Natural killer cell (primary cell): Measurements from ENCODE around the gene NRDE2. TPM values are rescaled to one million over a fixed set of nuclear protein-coding genes. Genes with fewer than 3 reads are reported as not detected.
A peak's percentile ranks its signal among the peaks of the same experiment; 100 is the strongest.

Experiments used
- ATAC-seq, 3 donors: fragments of 150-1000 bp in 2 of 3; fragments of 200-7000 bp in 1 of 3; cut with Tn5 transposase; 1 replicate in 1 of 3; 2 replicates in 2 of 3; pipeline ENCODE4 v1.10.0; 2021; ENCODE audit warnings: mild to moderate bottlenecking in 2 of 3, moderate library complexity in 2 of 3
- DNase-seq, 2 donors: peaks; one replicate each; pipeline versions ENCODE4 v3.0.0 to v3.0.0-alpha.2; 2013 to 2021; ENCODE audit warnings: mixed read lengths in 1 of 2
- H3K27ac ChIP-seq: one replicate; pipeline ENCODE4 v1.5.1; 2013; ENCODE audit warnings: mild to moderate bottlenecking, low read length
- H3K27me3 ChIP-seq: one replicate; pipeline ENCODE4 v1.6.1; 2013; ENCODE audit warnings: low read length; ENCODE audit not compliant: control insufficient read depth, insufficient read depth
- H3K36me3 ChIP-seq: one replicate; pipeline ENCODE4 v1.6.1; 2013; ENCODE audit warnings: low read length; ENCODE audit not compliant: control insufficient read depth, insufficient read depth
- H3K4me1 ChIP-seq: one replicate; pipeline ENCODE4 v1.6.1; 2013; ENCODE audit warnings: low read length; ENCODE audit not compliant: control insufficient read depth, insufficient read depth
- H3K4me3 ChIP-seq: one replicate; pipeline ENCODE4 v1.5.1; 2013; ENCODE audit warnings: low read length
- H3K9me3 ChIP-seq: one replicate; pipeline ENCODE4 v1.6.1; 2013; ENCODE audit warnings: low read length; ENCODE audit not compliant: control insufficient read depth, insufficient read depth
- H3K27ac Mint-ChIP-seq, 2 donors: one replicate each; pipeline ENCODE4 v1.8.0; 2022; ENCODE audit warnings: mild to moderate bottlenecking in 2 of 2, mixed read lengths in 2 of 2, moderate library complexity in 1 of 2
- H3K27me3 Mint-ChIP-seq, 2 donors: one replicate each; pipeline ENCODE4 v1.8.0; 2022; ENCODE audit warnings: low read depth in 2 of 2, mixed read lengths in 2 of 2
- H3K36me3 Mint-ChIP-seq: one replicate; pipeline ENCODE4 v1.8.0; 2022; ENCODE audit warnings: mixed read lengths
- H3K4me1 Mint-ChIP-seq, 2 donors: one replicate each; pipeline ENCODE4 v1.8.0; 2022; ENCODE audit warnings: mixed read lengths in 2 of 2
- H3K4me3 Mint-ChIP-seq: one replicate; pipeline ENCODE4 v1.8.0; 2022; ENCODE audit warnings: mild to moderate bottlenecking, moderate library complexity, mixed read lengths
- H3K9me3 Mint-ChIP-seq, 2 donors: one replicate each; pipeline ENCODE4 v1.8.0; 2022; ENCODE audit warnings: mixed read lengths in 2 of 2
- WGBS: methylation state at CpG from one replicate; pipeline ENCODE4 v1.1.7; 2013; ENCODE audit warnings: missing lambda C conversion rate; ENCODE audit not compliant: insufficient coverage; 5-methylcytosine and 5-hydroxymethylcytosine counted together
- intact Hi-C: fragments of 100-400 bp; cut with micrococcal nuclease; formaldehyde crosslinking; loops from one replicate; pipeline ENCODE4 v1.14.2; 2022
- total RNA-seq, 4 donors: library from RNA; stranded (reverse); fragments of 120-200 nt in 1 of 4; gene quantifications; one replicate each; pipeline versions ENCODE4 v1.2.3 to v1.2.4, GENCODE V29; 2013 to 2022
- TF ChIP-seq, protein P1 (sequence below): fragments of 200-600 bp; IDR thresholded peaks from one replicate; pipeline ENCODE4 v1.8.0; 2022; ENCODE audit warnings: antibody characterized with exemption

The NRDE2 gene
- total RNA-seq, 3 donors from 2014 or later (not counting 1 experiment from before 2014, with no cell fraction given): 32.6 to 46.3 (median 40.7) TPM

DNA sequence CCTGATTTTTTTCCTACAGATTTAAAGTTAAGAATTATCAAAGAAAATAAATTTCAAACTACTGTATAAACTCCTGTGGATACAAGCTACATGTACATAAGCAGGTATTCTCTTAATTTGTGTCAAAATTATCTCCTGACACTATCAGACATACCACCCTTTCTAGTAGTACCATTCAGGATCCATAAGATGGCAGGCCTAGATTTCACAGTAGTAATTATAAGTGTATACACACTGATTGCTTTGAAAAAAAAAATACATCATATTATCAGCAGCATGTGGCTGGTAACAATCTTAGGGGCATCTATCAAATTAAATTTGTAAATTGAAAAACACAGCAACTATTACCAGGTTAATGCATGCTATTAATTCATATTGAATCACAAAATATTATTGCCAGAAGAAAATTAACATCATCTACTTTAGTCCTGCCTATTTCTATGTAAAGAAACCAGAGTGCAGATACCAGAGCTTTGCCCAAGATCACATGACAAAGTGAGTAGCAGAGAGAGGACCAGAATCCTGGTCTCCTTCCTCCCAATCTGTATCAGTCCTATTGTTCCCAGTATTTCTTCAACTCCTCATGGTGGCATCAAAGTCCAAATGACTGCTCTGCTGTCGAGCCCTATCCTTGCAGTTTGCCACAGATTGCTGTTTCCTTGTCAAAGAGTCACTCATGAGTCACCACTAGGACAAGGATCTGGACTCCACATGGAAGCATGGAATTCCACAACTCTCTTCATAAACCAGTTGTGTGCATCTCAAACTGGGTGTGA is 37.4 kb upstream of the NRDE2 start:
- no peak overlapping the region for H3K27ac ChIP-seq
- H3K36me3 ChIP-seq: no peaks in the 10 kb centered on the region
- no peak overlapping the region for H3K27ac Mint-ChIP-seq
- ATAC-seq (peak; percentile 79 to 92 (median 88)), DNase-seq (peak in 1 of 2 donors; percentile 69)
- H3K4me1 ChIP-seq: no peaks in the 10 kb centered on the region
- H3K4me3 Mint-ChIP-seq: no peak overlapping the region
- H3K4me1 Mint-ChIP-seq: no peaks in the 10 kb centered on the region
- no peaks in the 10 kb centered on the region for H3K36me3 Mint-ChIP-seq
- H3K27me3 Mint-ChIP-seq: peaks cover 0 to 3% of the 10 kb centered on the region in 2 donors
- TF ChIP-seq, protein P1, sequence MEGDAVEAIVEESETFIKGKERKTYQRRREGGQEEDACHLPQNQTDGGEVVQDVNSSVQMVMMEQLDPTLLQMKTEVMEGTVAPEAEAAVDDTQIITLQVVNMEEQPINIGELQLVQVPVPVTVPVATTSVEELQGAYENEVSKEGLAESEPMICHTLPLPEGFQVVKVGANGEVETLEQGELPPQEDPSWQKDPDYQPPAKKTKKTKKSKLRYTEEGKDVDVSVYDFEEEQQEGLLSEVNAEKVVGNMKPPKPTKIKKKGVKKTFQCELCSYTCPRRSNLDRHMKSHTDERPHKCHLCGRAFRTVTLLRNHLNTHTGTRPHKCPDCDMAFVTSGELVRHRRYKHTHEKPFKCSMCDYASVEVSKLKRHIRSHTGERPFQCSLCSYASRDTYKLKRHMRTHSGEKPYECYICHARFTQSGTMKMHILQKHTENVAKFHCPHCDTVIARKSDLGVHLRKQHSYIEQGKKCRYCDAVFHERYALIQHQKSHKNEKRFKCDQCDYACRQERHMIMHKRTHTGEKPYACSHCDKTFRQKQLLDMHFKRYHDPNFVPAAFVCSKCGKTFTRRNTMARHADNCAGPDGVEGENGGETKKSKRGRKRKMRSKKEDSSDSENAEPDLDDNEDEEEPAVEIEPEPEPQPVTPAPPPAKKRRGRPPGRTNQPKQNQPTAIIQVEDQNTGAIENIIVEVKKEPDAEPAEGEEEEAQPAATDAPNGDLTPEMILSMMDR: peak; percentile 49
- 84% methylated on average over 1 of the region's 1 CpG for WGBS
- intact Hi-C loops: loop anchor here (1.0 kb wide), 2 partner anchors 150 to 328 kb away; no protein-coding TSS in a partner anchor
- H3K27me3 ChIP-seq: no peaks in the 10 kb centered on the region
- no peaks in the 10 kb centered on the region for H3K9me3 ChIP-seq
- no peak overlapping the region for H3K4me3 ChIP-seq
- no peaks in the 10 kb centered on the region for H3K9me3 Mint-ChIP-seq

DNA sequence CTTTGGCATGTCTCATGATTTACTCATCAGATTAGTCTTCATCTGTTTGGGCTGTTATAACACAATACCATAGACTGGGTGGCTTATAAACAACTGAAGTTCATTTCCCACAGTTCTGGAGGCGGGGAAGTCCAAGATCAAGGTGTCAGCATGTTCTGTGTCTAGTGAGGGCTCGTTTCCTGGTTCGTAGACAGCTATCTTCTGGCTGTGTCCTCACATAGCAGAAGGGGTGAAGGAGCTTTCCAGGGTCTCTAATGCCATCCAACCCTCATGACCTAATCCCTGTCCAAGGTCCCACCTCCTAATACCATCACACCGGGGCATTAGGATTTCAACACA is 30.8 kb upstream of the NRDE2 start:
- intact Hi-C loops: no loop called here
- no peaks in the 10 kb centered on the region for H3K4me1 ChIP-seq
- Mint-ChIP-seq H3K27ac (no peak overlapping the region), H3K4me3 (no peak overlapping the region), H3K36me3 (no peaks in the 10 kb centered on the region), H3K27me3 (peaks cover 16 to 21% of the 10 kb centered on the region in 2 donors), H3K4me1 (no peaks in the 10 kb centered on the region), H3K9me3 (no peaks in the 10 kb centered on the region)
- no peak overlapping the region for H3K4me3 ChIP-seq
- ATAC-seq (no peak), DNase-seq (no peak)
- no peaks in the 10 kb centered on the region for H3K27me3 ChIP-seq
- H3K9me3 ChIP-seq: no peaks in the 10 kb centered on the region
- 95% methylated on average over 4 of the region's 4 CpGs for WGBS
- H3K27ac ChIP-seq: no peak overlapping the region
- H3K36me3 ChIP-seq: no peaks in the 10 kb centered on the region
- TF ChIP-seq, protein P1: no peak

DNA sequence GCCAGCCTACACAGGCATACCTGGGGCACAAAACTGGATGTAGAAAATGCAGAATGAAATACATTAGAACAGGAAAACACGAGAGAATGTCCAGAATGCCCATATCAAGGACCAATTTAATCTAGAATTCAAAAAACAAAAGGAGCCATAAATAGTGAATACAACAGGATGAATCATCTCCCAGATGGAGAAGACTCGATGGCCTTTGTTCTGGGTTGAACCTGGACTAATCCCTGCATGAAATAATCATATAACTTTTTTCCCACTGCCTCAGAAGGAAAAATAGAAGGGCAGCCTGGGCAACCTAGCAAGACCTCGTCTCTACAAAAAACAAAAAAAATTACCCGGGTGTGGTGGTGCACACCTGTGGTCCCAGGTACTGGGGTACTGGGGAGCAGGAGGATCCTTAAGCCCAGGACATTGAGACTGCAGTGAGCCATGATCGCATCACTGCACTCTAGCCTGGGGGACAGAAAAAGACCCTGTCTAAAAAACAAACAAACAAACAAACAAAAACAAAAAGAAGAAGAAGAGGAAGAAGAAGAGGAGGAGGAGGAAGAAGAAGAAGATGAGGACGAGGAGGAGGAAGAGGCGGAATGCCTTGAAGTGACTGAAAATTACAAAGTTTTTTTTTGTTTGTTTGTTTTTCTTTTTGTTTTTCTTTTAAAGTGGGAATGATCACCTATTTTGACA is 30.3 kb upstream of the NRDE2 start:
- H3K27me3 ChIP-seq: no peaks in the 10 kb centered on the region
- TF ChIP-seq, protein P1: no peak
- no peaks in the 10 kb centered on the region for H3K9me3 Mint-ChIP-seq
- intact Hi-C loops: no loop called here
- no peaks in the 10 kb centered on the region for H3K36me3 ChIP-seq
- WGBS: 84% methylated on average over 6 of the region's 7 CpGs
- H3K36me3 Mint-ChIP-seq: no peaks in the 10 kb centered on the region
- no peak for DNase-seq
- H3K4me3 ChIP-seq: no peak overlapping the region
- ATAC-seq: no peak
- H3K4me1 Mint-ChIP-seq: no peaks in the 10 kb centered on the region
- H3K4me3 Mint-ChIP-seq: no peak overlapping the region
- peaks cover 16 to 21% of the 10 kb centered on the region in 2 donors for H3K27me3 Mint-ChIP-seq
- H3K27ac ChIP-seq: no peak overlapping the region
- no peaks in the 10 kb centered on the region for H3K4me1 ChIP-seq
- H3K9me3 ChIP-seq: no peaks in the 10 kb centered on the region
- no peak overlapping the region for H3K27ac Mint-ChIP-seq
